Measurements from ENCODE around the gene ACO2. TPM values are rescaled to one million over a fixed set of nuclear protein-coding genes. Genes with fewer than 3 reads are reported as not detected.

The ACO2 gene
- total RNA-seq, 1 donor from 2014 or later: 114 TPM

DNA sequence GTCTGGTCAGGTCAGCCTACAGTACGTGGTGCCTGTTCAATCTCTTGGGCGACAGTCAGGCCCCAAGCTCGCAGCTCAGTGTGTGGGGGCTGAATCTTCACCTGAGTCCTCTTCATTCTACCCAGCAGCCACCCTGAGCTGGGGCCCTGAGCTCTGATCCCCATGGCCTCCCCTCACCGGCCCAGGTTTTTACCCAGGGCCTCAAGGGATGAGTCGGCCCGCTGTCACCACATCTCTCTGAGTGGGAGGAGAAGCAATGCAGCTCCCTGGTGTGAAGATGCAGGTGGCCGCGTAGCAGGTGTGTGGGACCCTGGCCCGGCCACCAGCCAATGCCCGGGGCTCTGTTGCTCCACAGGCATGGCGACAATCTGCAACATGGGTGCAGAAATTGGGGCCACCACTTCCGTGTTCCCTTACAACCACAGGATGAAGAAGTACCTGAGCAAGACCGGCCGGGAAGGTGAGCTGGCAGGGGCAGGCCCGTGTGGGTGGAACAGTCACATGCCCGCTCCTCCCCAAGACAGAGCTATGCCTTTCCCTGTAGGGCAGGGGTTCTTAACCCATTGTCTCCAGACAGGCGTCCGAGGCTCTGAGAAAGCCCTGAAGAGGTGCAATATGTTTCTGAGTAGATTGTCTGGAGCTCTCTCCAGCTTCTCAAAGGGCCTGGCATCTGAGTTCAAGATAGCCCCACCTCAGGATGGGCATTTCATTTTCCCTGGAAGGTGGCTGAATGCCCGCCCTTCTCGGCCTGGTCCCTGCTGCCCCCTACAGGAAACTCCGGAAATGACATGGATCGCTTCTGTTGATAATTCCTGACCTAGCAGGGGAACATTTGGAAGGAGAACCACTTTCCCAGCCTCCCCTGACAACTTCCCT, 48.5 kb downstream of the ACO2 start:
- no peak overlapping the region for H3K4me3 Mint-ChIP-seq (ENCODE audit: unreplicated experiment)
- DNase-seq: peak; percentile 85
- no peaks in the 10 kb centered on the region for H3K9me3 Mint-ChIP-seq (ENCODE audit: unreplicated experiment)
- no peak overlapping the region for H3K27ac Mint-ChIP-seq (ENCODE audit: unreplicated experiment)
- H3K36me3 Mint-ChIP-seq (ENCODE audit: unreplicated experiment): no peaks in the 10 kb centered on the region
- peaks cover 2% of the 10 kb centered on the region for H3K27me3 Mint-ChIP-seq (ENCODE audit: unreplicated experiment)
- H3K4me1 Mint-ChIP-seq (ENCODE audit: low read depth, unreplicated experiment): peaks cover 15% of the 10 kb centered on the region
- TF ChIP-seq, protein P1, sequence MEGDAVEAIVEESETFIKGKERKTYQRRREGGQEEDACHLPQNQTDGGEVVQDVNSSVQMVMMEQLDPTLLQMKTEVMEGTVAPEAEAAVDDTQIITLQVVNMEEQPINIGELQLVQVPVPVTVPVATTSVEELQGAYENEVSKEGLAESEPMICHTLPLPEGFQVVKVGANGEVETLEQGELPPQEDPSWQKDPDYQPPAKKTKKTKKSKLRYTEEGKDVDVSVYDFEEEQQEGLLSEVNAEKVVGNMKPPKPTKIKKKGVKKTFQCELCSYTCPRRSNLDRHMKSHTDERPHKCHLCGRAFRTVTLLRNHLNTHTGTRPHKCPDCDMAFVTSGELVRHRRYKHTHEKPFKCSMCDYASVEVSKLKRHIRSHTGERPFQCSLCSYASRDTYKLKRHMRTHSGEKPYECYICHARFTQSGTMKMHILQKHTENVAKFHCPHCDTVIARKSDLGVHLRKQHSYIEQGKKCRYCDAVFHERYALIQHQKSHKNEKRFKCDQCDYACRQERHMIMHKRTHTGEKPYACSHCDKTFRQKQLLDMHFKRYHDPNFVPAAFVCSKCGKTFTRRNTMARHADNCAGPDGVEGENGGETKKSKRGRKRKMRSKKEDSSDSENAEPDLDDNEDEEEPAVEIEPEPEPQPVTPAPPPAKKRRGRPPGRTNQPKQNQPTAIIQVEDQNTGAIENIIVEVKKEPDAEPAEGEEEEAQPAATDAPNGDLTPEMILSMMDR (IDR thresholded peaks at IDR 0.05; ENCODE audit: partially characterized antibody, unreplicated experiment): peak; percentile 91

DNA sequence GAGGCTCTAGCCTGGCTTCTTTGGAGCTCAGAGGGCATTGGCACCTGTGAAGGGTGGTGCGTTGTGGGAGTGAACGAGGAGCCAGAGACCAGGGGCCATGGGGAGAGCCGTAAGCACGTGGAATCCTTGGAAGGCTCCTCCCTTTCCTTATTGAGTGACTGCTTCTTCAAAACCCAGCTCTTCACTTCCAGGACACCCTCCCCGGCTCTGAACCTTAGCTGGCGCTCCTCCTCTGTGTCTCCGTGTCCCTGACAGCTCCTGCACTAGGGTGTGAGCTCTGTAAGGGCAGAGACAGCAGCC, 49.1 kb downstream of the ACO2 start:
- no peak overlapping the region for H3K4me3 Mint-ChIP-seq (ENCODE audit: unreplicated experiment)

DNA sequence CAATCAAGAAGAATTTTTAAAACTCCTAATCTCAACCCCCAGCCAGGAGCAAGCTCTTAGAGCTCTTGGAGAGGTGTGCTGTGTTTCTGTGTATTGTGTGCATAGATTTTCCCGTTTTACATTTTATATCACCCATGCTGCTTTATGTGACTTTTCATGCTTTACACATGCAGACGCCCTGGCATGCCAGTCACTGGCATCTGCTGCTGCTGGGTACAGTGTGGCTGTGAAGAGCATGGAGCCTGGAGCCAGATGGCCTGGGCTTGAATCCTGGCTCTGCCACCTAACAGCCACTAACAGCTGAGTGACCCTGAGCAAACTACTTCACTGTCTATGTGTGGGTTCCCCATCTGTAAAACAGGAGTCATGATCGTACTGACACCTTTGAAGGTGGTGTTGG, 52.2 kb downstream of the ACO2 start:
- no peak for DNase-seq
- peaks cover 2% of the 10 kb centered on the region for H3K27me3 Mint-ChIP-seq (ENCODE audit: unreplicated experiment)
- no peak overlapping the region for H3K4me3 Mint-ChIP-seq (ENCODE audit: unreplicated experiment)
- no peaks in the 10 kb centered on the region for H3K36me3 Mint-ChIP-seq (ENCODE audit: unreplicated experiment)
- no peaks in the 10 kb centered on the region for H3K4me1 Mint-ChIP-seq (ENCODE audit: low read depth, unreplicated experiment)
- no peak overlapping the region for H3K27ac Mint-ChIP-seq (ENCODE audit: unreplicated experiment)
- TF ChIP-seq, protein P1 (IDR thresholded peaks at IDR 0.05; ENCODE audit: partially characterized antibody, unreplicated experiment): no peak
- H3K9me3 Mint-ChIP-seq (ENCODE audit: unreplicated experiment): no peaks in the 10 kb centered on the region

More for the DNA sequence above, 49.1 kb downstream of the ACO2 start:
- no peaks in the 10 kb centered on the region for H3K9me3 Mint-ChIP-seq (ENCODE audit: unreplicated experiment)
- TF ChIP-seq, protein P1 (IDR thresholded peaks at IDR 0.05; ENCODE audit: partially characterized antibody, unreplicated experiment): peak; percentile 58
- no peak for DNase-seq
- H3K36me3 Mint-ChIP-seq (ENCODE audit: unreplicated experiment): no peaks in the 10 kb centered on the region
- no peak overlapping the region for H3K27ac Mint-ChIP-seq (ENCODE audit: unreplicated experiment)
- peaks cover 9% of the 10 kb centered on the region for H3K4me1 Mint-ChIP-seq (ENCODE audit: low read depth, unreplicated experiment)
- peaks cover 2% of the 10 kb centered on the region for H3K27me3 Mint-ChIP-seq (ENCODE audit: unreplicated experiment)

GRCh38 chr22:41522813-41523212, 53.9 kb downstream of the ACO2 start:
- no peak overlapping the region for H3K4me3 Mint-ChIP-seq (ENCODE audit: unreplicated experiment)
- H3K4me1 Mint-ChIP-seq (ENCODE audit: low read depth, unreplicated experiment): no peaks in the 10 kb centered on the region
- H3K27ac Mint-ChIP-seq (ENCODE audit: unreplicated experiment): peak overlapping the region; percentile 52
- no peak for DNase-seq
- H3K36me3 Mint-ChIP-seq (ENCODE audit: unreplicated experiment): no peaks in the 10 kb centered on the region
- H3K27me3 Mint-ChIP-seq (ENCODE audit: unreplicated experiment): peaks cover 4% of the 10 kb centered on the region
- no peaks in the 10 kb centered on the region for H3K9me3 Mint-ChIP-seq (ENCODE audit: unreplicated experiment)
- TF ChIP-seq, protein P1 (IDR thresholded peaks at IDR 0.05; ENCODE audit: partially characterized antibody, unreplicated experiment): no peak

GRCh38 chr22:41523464-41524221, 54.7 kb downstream of the ACO2 start:
- H3K9me3 Mint-ChIP-seq (ENCODE audit: unreplicated experiment): peaks cover 1% of the 10 kb centered on the region
- DNase-seq: no peak
- H3K27ac Mint-ChIP-seq (ENCODE audit: unreplicated experiment): peak overlapping the region; percentile 5

More at GRCh38 chr22:41523464-41524221, 54.7 kb downstream of the ACO2 start:
- H3K36me3 Mint-ChIP-seq (ENCODE audit: unreplicated experiment): peaks cover 2% of the 10 kb centered on the region
- H3K27me3 Mint-ChIP-seq (ENCODE audit: unreplicated experiment): peaks cover 5% of the 10 kb centered on the region
- H3K4me1 Mint-ChIP-seq (ENCODE audit: low read depth, unreplicated experiment): no peaks in the 10 kb centered on the region
- no peak overlapping the region for H3K4me3 Mint-ChIP-seq (ENCODE audit: unreplicated experiment)
- TF ChIP-seq, protein P1 (IDR thresholded peaks at IDR 0.05; ENCODE audit: partially characterized antibody, unreplicated experiment): no peak
